Psoas muscle (tissue), 8 donors: ENCODE results near the gene PNPLA6. TPM values are rescaled to one million over a fixed set of nuclear protein-coding genes. Genes with fewer than 3 reads are reported as not detected.

ENCODE experiments used
- ATAC-seq, 4 donors: fragments of 200-7000 bp; cut with Tn5 transposase; one replicate each; pipeline ENCODE4 v1.9.1; 2020; ENCODE audit warnings: moderate library complexity in 3 of 4, mild to moderate bottlenecking in 2 of 4
- DNase-seq, 2 donors: peaks; one replicate each; pipeline ENCODE4 v3.0.0-alpha.2; 2020
- H3K27ac ChIP-seq: fragments of 200-600 bp; one replicate; pipeline ENCODE4 v1.8.0; 2022
- H3K27me3 ChIP-seq, 3 donors: fragments of 200-600 bp in 1 of 3; one replicate each; pipeline versions ENCODE4 v1.6.1 to v1.8.0; 2013 to 2022; ENCODE audit warnings: low read length in 2 of 3, mild to moderate bottlenecking in 2 of 3, moderate library complexity in 1 of 3; ENCODE audit not compliant: insufficient read depth in 3 of 3
- H3K36me3 ChIP-seq, 2 donors: fragments of 200-600 bp in 1 of 2; one replicate each; pipeline versions ENCODE4 v1.6.1 to v1.8.0; 2013 to 2022; ENCODE audit warnings: low read depth in 1 of 2, mild to moderate bottlenecking in 1 of 2, moderate library complexity in 1 of 2; ENCODE audit not compliant: insufficient read depth in 1 of 2
- H3K4me1 ChIP-seq: fragments of 200-600 bp; one replicate; pipeline ENCODE4 v1.8.0; 2022
- H3K4me3 ChIP-seq: fragments of 200-600 bp; one replicate; pipeline ENCODE4 v1.8.0; 2022; ENCODE audit warnings: mild to moderate bottlenecking
- H3K9me3 ChIP-seq: fragments of 200-600 bp; one replicate; pipeline ENCODE4 v1.8.0; 2022
- CTCF ChIP-seq: fragments of 200-600 bp; IDR thresholded peaks from one replicate; pipeline ENCODE4 v1.8.0; 2022; ENCODE audit warnings: antibody characterized with exemption
- WGBS, 3 donors: extraction: QIAGEN DNeasy Blood & Tissue Kit; methylation state at CpG; one replicate each; pipeline versions ENCODE4 v1.1.6 to v1.1.7; 2013; 5-methylcytosine and 5-hydroxymethylcytosine counted together
- intact Hi-C, 2 donors: fragments of 100-400 bp; cut with DNase I; formaldehyde crosslinking; loops; one replicate each; pipeline versions ENCODE4 v1.11.0 to v1.14.2; 2022
- polyA plus RNA-seq, 3 donors: library from polyadenylated mRNA; stranded (reverse); fragments of 200-250 nt; gene quantifications; one replicate each; pipeline ENCODE4 v1.2.3, GENCODE V29; 2013
- total RNA-seq, 4 donors: library from RNA; stranded (reverse); fragmentation: NEBNext Ultra II Directional in 2 of 4; extraction: Animal tissue kit (Norgen Biotek cat#: 25700) in 2 of 4; gene quantifications; one replicate each; pipeline versions ENCODE4 v1.2.1 to v1.2.4, GENCODE V29; 2021 to 2023
- donor health status: healthy with polysubstance abuse.
- donor health status: DM: no; HTN: no; CAD: no; lungs with moderate emphysema.
- donor health status: Bipolar disorder and iron deficiency.
- donor health status: healthy.
- donor health status: DM: yes; HTN: yes; CAD: no.
- donor health status: DM: no; HTN: no; CAD: no.
- donor health status: DM: no; HTN: no; CAD: no.
- donor health status: DM: yes; HTN: yes; CAD: no.

PNPLA6 gene
- total and polyA plus RNA-seq, 7 donors: 31.8 to 72.8 (median 55.9) TPM

- no peak for ATAC-seq
- Histone ChIP-seq H3K27ac (no peak within 1 kb of the TSS), H3K36me3 (no peaks in the 10 kb centered on the region), H3K4me1 (no peaks in the 10 kb centered on the region), H3K27me3 (peaks cover 0 to 67% (median 10%) of the 10 kb centered on the region in 3 donors), H3K9me3 (no peaks in the 10 kb centered on the region), H3K4me3 (peak within 1 kb of the TSS; percentile 36)
- no peak for TF ChIP-seq CTCF
- intact Hi-C loops: no loop called here
- DNase-seq: no peak
- 1% methylated on average over 30 to 75 of the region's 78 CpGs for WGBS, 3 donors
Measured at GRCh38 chr19:7595466-7596133, 60.1 kb downstream of the PNPLA6 start, which contains the start of gene CAMSAP3. TSS of gene CAMSAP3 (plus strand) at chr19:7595863. CDS start at chr19:7596003, 140 bp downstream.

- no peak for ATAC-seq
- intact Hi-C loops: no loop called here
- DNase-seq: no peak
- Histone ChIP-seq H3K27me3 (peaks cover 0 to 65% (median 10%) of the 10 kb centered on the region in 3 donors), H3K4me1 (no peaks in the 10 kb centered on the region), H3K4me3 (peak overlapping the region; percentile 22), H3K9me3 (no peaks in the 10 kb centered on the region), H3K36me3 (no peaks in the 10 kb centered on the region), H3K27ac (no peak overlapping the region)
- TF ChIP-seq CTCF: no peak
- WGBS, 3 donors: 1 to 2% (median 2%) methylated on average over 42 to 70 of the region's 70 CpGs
Measured at GRCh38 chr19:7596211-7596937, 60.9 kb downstream of the PNPLA6 start.

GRCh38 chr19:7597689-7598088 lies 62.2 kb downstream of the PNPLA6 start:
- H3K4me1 ChIP-seq: no peaks in the 10 kb centered on the region
- no peak for TF ChIP-seq CTCF
- H3K9me3 ChIP-seq: no peaks in the 10 kb centered on the region
- ATAC-seq (no peak), DNase-seq (no peak)
- intact Hi-C loops: no loop called here
- WGBS, 3 donors: 61 to 67% (median 62%) methylated on average over 9 of the region's 9 CpGs
- H3K27me3 ChIP-seq: peaks cover 0 to 60% (median 10%) of the 10 kb centered on the region in 3 donors
- no peak overlapping the region for H3K4me3 ChIP-seq
- no peaks in the 10 kb centered on the region for H3K36me3 ChIP-seq
- H3K27ac ChIP-seq: no peak overlapping the region

- Histone ChIP-seq H3K36me3 (no peaks in the 10 kb centered on the region), H3K9me3 (no peaks in the 10 kb centered on the region), H3K4me1 (no peaks in the 10 kb centered on the region), H3K4me3 (no peak overlapping the region), H3K27ac (no peak overlapping the region), H3K27me3 (peaks cover 0 to 60% (median 10%) of the 10 kb centered on the region in 3 donors)
- ATAC-seq: no peak
- intact Hi-C loops: no loop called here
- TF ChIP-seq CTCF: no peak
- 67 to 76% (median 73%) methylated on average over 6 of the region's 6 CpGs for WGBS, 3 donors
- DNase-seq: no peak
Measured at GRCh38 chr19:7598180-7598579, 62.7 kb downstream of the PNPLA6 start.
